WERI-Rb-1 (cell line): ENCODE data around the gene PRM3.

ENCODE experiments used
- DNase-seq: peaks from one replicate; pipeline ENCODE4 v3.0.0-alpha.2; 2020
- H3K27ac ChIP-seq: fragments of 250-450 bp; sonication (Bioruptor Pico); 2 replicates; pipeline ENCODE4 v1.5.1; 2020; ENCODE audit warnings: mild to moderate bottlenecking, moderate library complexity
- H3K27me3 ChIP-seq: fragments of 250-450 bp; sonication (Bioruptor Pico); 2 replicates; pipeline ENCODE4 v1.5.1; 2021; ENCODE audit warnings: mild to moderate bottlenecking, low read depth, moderate library complexity; ENCODE audit not compliant: insufficient read depth, severe bottlenecking
- H3K36me3 ChIP-seq: fragments of 250-450 bp; sonication (Bioruptor Pico); 2 replicates; pipeline ENCODE4 v1.5.1; 2020; ENCODE audit warnings: mild to moderate bottlenecking, moderate library complexity
- H3K4me3 ChIP-seq: 2 replicates; pipeline ENCODE4 v1.5.1; 2011; ENCODE audit warnings: low read depth, mild to moderate bottlenecking, control low read depth, low read length
- H3K9me3 ChIP-seq: fragments of 250-450 bp; sonication (Bioruptor Pico); 2 replicates; pipeline ENCODE4 v1.5.1; 2021; ENCODE audit warnings: mild to moderate bottlenecking, moderate library complexity; ENCODE audit not compliant: severe bottlenecking
- TF ChIP-seq, protein P1 (sequence below): IDR thresholded peaks from 2 replicates; pipeline ENCODE4 v1.5.1; 2011; ENCODE audit warnings: low read depth, mild to moderate bottlenecking, control low read depth, inconsistent platforms, low read length

The PRM3 gene

DNA sequence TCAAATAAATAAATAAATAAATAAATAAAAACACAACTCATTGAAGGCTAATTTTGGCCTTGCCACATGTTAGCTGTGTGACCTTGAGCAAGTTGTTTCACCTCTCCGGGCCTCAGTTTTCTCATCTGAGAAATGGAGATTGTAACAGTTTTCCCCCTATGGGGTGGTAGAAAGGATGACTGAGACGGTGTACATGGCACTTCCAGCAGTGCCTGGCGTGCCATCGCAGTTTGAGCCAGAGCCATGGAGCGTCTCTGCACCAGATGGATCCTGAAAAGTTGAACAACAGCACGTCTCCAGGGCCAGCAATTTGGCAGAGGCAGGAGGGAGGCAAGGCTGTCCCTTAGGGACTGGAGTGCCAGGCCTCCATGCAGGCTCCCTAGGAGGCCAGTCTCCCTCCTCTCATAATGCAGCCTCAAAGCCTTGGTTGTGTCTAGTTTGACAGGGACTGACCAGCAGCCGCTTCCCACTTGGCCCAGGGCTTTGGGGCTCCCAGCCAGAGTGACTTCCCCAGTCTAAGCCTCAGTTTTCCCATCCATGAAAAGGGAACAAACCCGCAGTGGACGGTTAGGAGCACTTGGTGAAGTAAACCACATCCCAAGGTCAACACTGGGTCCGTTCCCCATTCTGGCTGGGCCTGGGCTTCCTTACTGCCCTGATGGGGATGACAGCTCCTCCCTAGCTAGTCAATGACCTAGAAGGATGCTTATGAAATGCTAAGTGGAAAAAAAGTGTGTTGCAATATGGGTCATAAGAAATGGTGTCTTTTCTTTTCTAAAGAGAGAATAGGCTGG lies 36.8 kb downstream of the PRM3 start:
- no peaks in the 10 kb centered on the region for H3K9me3 ChIP-seq
- H3K27me3 ChIP-seq = no peaks in the 10 kb centered on the region
- no peak overlapping the region for H3K27ac ChIP-seq
- H3K4me3 ChIP-seq = no peak overlapping the region
- TF ChIP-seq, protein P1, sequence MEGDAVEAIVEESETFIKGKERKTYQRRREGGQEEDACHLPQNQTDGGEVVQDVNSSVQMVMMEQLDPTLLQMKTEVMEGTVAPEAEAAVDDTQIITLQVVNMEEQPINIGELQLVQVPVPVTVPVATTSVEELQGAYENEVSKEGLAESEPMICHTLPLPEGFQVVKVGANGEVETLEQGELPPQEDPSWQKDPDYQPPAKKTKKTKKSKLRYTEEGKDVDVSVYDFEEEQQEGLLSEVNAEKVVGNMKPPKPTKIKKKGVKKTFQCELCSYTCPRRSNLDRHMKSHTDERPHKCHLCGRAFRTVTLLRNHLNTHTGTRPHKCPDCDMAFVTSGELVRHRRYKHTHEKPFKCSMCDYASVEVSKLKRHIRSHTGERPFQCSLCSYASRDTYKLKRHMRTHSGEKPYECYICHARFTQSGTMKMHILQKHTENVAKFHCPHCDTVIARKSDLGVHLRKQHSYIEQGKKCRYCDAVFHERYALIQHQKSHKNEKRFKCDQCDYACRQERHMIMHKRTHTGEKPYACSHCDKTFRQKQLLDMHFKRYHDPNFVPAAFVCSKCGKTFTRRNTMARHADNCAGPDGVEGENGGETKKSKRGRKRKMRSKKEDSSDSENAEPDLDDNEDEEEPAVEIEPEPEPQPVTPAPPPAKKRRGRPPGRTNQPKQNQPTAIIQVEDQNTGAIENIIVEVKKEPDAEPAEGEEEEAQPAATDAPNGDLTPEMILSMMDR = no peak
- no peaks in the 10 kb centered on the region for H3K36me3 ChIP-seq
- DNase-seq = no peak

DNA sequence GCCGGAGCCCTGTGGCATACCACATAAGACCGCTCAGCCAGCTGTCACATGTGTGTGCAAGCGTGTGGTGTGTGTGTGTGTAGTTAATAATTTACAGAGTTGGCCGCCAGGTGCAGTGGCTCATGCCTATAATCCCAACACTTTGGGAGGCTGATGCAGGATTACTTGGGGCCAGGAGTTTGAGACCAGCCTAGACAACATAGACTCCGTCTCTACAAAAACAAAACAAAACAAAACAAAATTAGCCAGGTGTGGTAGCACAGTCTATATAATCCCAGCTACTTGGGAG lies 37.8 kb downstream of the PRM3 start:
- TF ChIP-seq, protein P1 = no peak
- no peaks in the 10 kb centered on the region for H3K36me3 ChIP-seq
- no peaks in the 10 kb centered on the region for H3K9me3 ChIP-seq
- DNase-seq = no peak
- no peak overlapping the region for H3K4me3 ChIP-seq
- no peak overlapping the region for H3K27ac ChIP-seq
- no peaks in the 10 kb centered on the region for H3K27me3 ChIP-seq

DNA sequence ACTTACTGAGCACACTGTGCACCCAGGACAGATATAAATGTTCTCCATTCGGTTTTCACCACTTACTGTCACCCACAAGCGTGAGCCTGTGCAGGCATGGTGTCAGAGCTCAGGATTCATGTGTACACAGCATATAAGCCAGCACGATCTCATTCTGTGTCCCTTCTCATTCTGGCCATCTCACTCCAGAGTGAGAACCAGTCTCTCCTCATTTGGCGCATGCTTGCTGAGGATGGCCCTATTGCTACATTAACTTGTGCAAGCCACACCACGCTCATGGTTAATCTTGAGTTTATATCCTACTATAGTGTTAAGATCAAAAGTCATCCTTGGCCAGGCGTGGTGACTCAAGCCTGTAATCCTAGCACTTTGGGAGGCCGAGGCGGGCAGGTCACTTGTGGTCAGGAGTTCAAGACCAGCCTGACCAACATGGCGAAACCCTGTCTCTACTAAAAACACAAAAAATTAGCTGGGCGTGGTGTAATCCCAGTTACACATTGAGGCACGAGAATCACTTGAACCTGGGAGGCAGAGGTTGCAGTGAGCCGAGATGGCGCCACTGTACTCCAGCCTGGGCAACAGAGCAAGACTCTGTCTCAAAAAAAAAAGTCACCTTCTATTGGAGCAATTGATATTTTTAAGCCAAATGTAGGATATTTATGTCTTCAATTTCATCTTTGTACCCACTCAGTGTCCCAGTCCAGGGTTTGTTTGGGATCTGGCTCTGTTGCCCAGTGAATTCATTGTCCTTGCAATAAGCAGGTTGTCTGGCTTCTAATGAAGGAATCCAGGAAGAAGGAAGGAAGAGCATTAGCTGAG lies 38.3 kb downstream of the PRM3 start:
- TF ChIP-seq, protein P1 = no peak
- no peaks in the 10 kb centered on the region for H3K9me3 ChIP-seq
- no peaks in the 10 kb centered on the region for H3K36me3 ChIP-seq
- H3K27ac ChIP-seq = no peak overlapping the region
- H3K27me3 ChIP-seq = no peaks in the 10 kb centered on the region
- DNase-seq = no peak
- no peak overlapping the region for H3K4me3 ChIP-seq

- Histone ChIP-seq H3K27ac (no peak overlapping the region), H3K4me3 (no peak overlapping the region), H3K36me3 (no peaks in the 10 kb centered on the region), H3K27me3 (no peaks in the 10 kb centered on the region), H3K9me3 (no peaks in the 10 kb centered on the region)
- no peak for DNase-seq
- TF ChIP-seq, protein P1 = no peak
Measured at GRCh38 chr16:11233727-11234376, 39.6 kb downstream of the PRM3 start.

DNA sequence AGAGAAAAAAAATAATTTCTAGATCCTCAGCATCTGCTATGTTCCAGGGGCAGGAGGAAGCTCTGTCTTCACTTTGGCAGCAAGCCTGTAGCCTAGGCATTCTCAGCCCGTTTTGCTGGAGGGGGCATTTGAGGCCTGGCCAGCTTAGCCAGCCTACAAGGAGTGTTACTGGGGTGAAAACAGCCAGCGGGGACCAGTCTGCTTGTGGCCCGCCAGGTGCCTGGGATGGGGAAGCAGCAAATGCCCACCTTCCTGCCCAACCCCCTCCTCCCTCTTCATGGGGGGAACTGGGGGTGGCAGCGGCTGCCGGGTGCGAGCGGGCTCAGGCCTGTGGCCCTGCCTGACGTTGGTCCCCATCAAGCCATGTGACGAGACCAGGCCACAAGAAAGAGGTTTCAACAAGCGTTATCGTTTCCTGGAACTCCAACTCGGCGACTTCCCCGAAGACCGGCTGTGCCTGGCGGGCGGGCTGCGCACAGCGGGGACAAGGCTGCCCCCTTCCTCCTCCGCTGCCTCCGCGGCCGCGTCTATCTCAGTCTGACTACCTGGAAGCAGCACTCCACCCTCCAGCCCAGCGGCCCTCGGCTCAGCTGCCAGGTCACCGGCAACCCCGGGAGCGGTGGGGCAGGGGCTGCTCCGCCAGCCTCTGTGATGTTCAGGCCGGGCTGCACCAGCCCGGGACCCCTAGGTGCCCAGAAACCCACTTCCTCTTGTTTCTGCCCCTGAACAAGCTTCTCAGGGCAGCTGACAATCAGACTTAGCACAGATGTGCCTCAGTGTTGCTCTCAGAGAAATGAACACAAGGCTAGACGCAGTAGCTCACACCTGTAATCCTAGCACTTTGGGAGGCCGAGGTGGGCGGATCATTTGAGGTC lies 40.3 kb downstream of the PRM3 start:
- Histone ChIP-seq H3K4me3 (no peak overlapping the region), H3K36me3 (no peaks in the 10 kb centered on the region), H3K9me3 (no peaks in the 10 kb centered on the region), H3K27me3 (no peaks in the 10 kb centered on the region), H3K27ac (no peak overlapping the region)
- TF ChIP-seq, protein P1 = no peak
- no peak for DNase-seq
